Gastroesophageal sphincter (tissue), 3 donors: Measurements from ENCODE around the gene APLP2.

Source experiments
- CTCF ChIP-seq, 4 experiments: fragments of 200-600 bp in 2 of 4; fragments of 450-650 bp in 2 of 4; sonication (generic) in 1 of 4; IDR thresholded peaks; one replicate each; pipeline ENCODE4 v1.5.1; 2017 to 2019; ENCODE audit warnings: antibody characterized with exemption in 4 of 4, mild to moderate bottlenecking in 2 of 4, moderate library complexity in 2 of 4
- POLR2A ChIP-seq, 2 donors: fragments of 450-650 bp; IDR thresholded peaks; one replicate each; pipeline ENCODE4 v1.6.1; 2017; ENCODE audit warnings: antibody characterized with exemption in 2 of 2, mild to moderate bottlenecking in 2 of 2, moderate library complexity in 1 of 2
- POLR2AphosphoS5 ChIP-seq: sonication (generic); formaldehyde crosslinking; IDR thresholded peaks from one replicate; pipeline ENCODE4 v1.6.1; 2017; ENCODE audit warnings: antibody characterized with exemption

- TF ChIP-seq POLR2A (IDR thresholded peaks at IDR 0.05), result no peak
- no peak for TF ChIP-seq CTCF (IDR thresholded peaks at IDR 0.05)
- no peak for TF ChIP-seq POLR2AphosphoS5
Measured at GRCh38 chr11:130151196-130151595, 81.5 kb downstream of the APLP2 start.
